Endothelial cell of umbilical vein (primary cell): ENCODE data around the gene RMP24.

Experiments
- EZH2 ChIP-seq: IDR thresholded peaks from 2 replicates; pipeline ENCODE4 v1.6.1; 2012; ENCODE audit warnings: borderline replicate concordance, low read depth, mild to moderate bottlenecking, moderate library complexity, low read length, inconsistent platforms; ENCODE audit not compliant: severe bottlenecking
- FOS ChIP-seq: IDR thresholded peaks from 2 replicates; pipeline ENCODE4 v1.6.1; 2011; ENCODE audit warnings: mild to moderate bottlenecking, low read length, moderate library complexity, borderline replicate concordance; ENCODE audit not compliant: insufficient read depth
- JUN ChIP-seq: IDR thresholded peaks from 2 replicates; pipeline ENCODE4 v1.6.1; 2011; ENCODE audit warnings: borderline replicate concordance, low read depth; ENCODE audit not compliant: insufficient read length, insufficient read depth
- MYC ChIP-seq: IDR thresholded peaks from one replicate; pipeline ENCODE4 v1.6.1; 2011; ENCODE audit warnings: mild to moderate bottlenecking, low read depth, low read length
- POLR2A ChIP-seq: IDR thresholded peaks from 2 replicates; pipeline ENCODE4 v1.6.1; 2012; ENCODE audit warnings: low read depth, mild to moderate bottlenecking, control low read depth, low read length
- TF ChIP-seq, protein P1 (sequence below): IDR thresholded peaks from 2 replicates; pipeline ENCODE4 v1.6.1; 2011; ENCODE audit not compliant: insufficient read depth, insufficient read length
- TF ChIP-seq, protein P2 (sequence below), 2 donors: IDR thresholded peaks; 1 replicate in 1 of 2; 2 replicates in 1 of 2; pipeline ENCODE4 v1.5.1; 2011; ENCODE audit warnings: low read length in 2 of 2, mild to moderate bottlenecking in 2 of 2, moderate library complexity in 2 of 2, control low read depth in 1 of 2, inconsistent platforms in 1 of 2, low read depth in 1 of 2; ENCODE audit not compliant: insufficient read depth in 1 of 2; ENCODE audit errors: extremely low read depth in 1 of 2

DNA sequence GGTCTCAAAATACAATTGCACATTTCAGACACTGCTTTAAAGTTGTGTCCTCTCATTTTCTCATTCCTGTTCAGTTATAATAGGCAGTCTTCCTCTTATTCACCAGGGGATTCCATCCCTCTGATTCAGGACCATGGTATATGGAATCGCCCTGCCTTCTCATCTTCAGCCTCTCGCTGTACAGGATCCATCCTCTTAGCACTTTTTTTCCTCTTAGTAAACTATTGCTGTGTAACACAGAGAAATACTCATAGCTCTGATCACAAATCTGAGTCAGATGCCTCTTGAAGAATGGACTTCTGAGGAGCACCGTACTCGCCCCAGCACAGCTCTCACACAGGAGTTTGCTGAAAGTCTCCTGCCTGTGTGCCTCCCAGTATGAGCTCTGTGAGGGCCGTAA lies 11.3 kb downstream of the RMP24 start:
- TF ChIP-seq, protein P1, sequence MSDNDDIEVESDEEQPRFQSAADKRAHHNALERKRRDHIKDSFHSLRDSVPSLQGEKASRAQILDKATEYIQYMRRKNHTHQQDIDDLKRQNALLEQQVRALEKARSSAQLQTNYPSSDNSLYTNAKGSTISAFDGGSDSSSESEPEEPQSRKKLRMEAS, result no peak
- TF ChIP-seq FOS, result no peak
- TF ChIP-seq, protein P2, sequence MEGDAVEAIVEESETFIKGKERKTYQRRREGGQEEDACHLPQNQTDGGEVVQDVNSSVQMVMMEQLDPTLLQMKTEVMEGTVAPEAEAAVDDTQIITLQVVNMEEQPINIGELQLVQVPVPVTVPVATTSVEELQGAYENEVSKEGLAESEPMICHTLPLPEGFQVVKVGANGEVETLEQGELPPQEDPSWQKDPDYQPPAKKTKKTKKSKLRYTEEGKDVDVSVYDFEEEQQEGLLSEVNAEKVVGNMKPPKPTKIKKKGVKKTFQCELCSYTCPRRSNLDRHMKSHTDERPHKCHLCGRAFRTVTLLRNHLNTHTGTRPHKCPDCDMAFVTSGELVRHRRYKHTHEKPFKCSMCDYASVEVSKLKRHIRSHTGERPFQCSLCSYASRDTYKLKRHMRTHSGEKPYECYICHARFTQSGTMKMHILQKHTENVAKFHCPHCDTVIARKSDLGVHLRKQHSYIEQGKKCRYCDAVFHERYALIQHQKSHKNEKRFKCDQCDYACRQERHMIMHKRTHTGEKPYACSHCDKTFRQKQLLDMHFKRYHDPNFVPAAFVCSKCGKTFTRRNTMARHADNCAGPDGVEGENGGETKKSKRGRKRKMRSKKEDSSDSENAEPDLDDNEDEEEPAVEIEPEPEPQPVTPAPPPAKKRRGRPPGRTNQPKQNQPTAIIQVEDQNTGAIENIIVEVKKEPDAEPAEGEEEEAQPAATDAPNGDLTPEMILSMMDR (IDR thresholded peaks at IDR 0.05; ENCODE audit: extremely low read depth in 1 of 2, insufficient read depth in 1 of 2, low read depth in 1 of 2, low read length in 2 of 2), result no peak
- TF ChIP-seq POLR2A, result no peak
- TF ChIP-seq JUN, result no peak
- TF ChIP-seq MYC, result no peak
- no peak for TF ChIP-seq EZH2
